Hepatocyte (in vitro differentiated cells): ENCODE measurements around the gene TLR8.

Experiments used
- EZH2 ChIP-seq: fragments of 200-600 bp; sonication (generic); IDR thresholded peaks from 2 replicates; pipeline ENCODE4 v1.6.1; 2016; ENCODE audit warnings: antibody characterized with exemption, mild to moderate bottlenecking, borderline replicate concordance
- TF ChIP-seq, protein P1 (sequence below): fragments of 200-600 bp; sonication (generic); IDR thresholded peaks from 2 replicates; pipeline ENCODE4 v1.5.1; 2016; ENCODE audit warnings: antibody characterized with exemption, mild to moderate bottlenecking; ENCODE audit not compliant: poor library complexity

DNA sequence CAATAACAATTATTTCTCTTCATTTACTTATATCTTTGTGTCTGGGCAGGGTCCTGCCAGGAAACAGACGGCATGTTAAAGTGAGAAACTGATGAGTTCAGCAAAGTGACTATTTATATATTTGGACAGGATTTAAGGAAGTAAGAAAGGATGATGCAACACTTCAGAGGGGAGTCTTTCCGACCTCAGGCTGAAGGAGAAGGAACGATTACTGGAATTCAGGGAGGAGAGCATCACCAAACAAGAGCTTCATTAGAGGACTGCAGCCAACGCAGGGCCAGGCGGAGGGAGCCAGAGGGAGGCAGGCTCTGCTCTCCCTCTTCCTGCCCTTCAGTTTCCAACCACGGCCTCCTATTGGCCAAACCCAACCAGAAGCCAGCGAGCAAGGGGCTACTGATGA is 41.1 kb upstream of the TLR8 start:
- TF ChIP-seq, protein P1, sequence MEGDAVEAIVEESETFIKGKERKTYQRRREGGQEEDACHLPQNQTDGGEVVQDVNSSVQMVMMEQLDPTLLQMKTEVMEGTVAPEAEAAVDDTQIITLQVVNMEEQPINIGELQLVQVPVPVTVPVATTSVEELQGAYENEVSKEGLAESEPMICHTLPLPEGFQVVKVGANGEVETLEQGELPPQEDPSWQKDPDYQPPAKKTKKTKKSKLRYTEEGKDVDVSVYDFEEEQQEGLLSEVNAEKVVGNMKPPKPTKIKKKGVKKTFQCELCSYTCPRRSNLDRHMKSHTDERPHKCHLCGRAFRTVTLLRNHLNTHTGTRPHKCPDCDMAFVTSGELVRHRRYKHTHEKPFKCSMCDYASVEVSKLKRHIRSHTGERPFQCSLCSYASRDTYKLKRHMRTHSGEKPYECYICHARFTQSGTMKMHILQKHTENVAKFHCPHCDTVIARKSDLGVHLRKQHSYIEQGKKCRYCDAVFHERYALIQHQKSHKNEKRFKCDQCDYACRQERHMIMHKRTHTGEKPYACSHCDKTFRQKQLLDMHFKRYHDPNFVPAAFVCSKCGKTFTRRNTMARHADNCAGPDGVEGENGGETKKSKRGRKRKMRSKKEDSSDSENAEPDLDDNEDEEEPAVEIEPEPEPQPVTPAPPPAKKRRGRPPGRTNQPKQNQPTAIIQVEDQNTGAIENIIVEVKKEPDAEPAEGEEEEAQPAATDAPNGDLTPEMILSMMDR = no peak
- no peak for TF ChIP-seq EZH2
